Caco-2 (cell line): ENCODE results near the gene ZSWIM1. TPM values are rescaled to one million over a fixed set of nuclear protein-coding genes. Genes with fewer than 3 reads are reported as not detected.

Experiments
- BruUV-seq: library from RNA; stranded (reverse); fragments of 400-500 nt; replicated peaks from 2 replicates; lab custom pipeline; 2021; lab: Mats Ljungman, UMichigan
- CTCF ChIA-PET: fragments of 300-600 bp; sonication (Branson Sonifier 250); formaldehyde crosslinking; loops from one replicate; lab custom pipeline; 2022; ENCODE audit warnings: antibody characterized with exemption; lab: Charles Lee
- POLR2A ChIA-PET: fragments of 300-600 bp; sonication (Branson Sonifier 250); formaldehyde crosslinking; loops from one replicate; lab custom pipeline; 2022; ENCODE audit warnings: antibody characterized with exemption; lab: Charles Lee
- DNase-seq, 2 experiments: peaks; one replicate each; pipeline versions ENCODE4 v3.0.0 to v3.0.0-alpha.2; 2020 to 2022
- H3K27me3 ChIP-seq: replicated peaks from 2 replicates; pipeline ENCODE4 v1.6.0; 2011; ENCODE audit warnings: low read length; ENCODE audit not compliant: control insufficient read depth, insufficient read depth
- H3K36me3 ChIP-seq: 2 replicates; pipeline ENCODE4 v1.5.1; 2011; ENCODE audit warnings: low read length; ENCODE audit not compliant: control insufficient read depth, insufficient read depth
- H3K4me1 ChIP-seq: fragments of 250-450 bp; sonication (Bioruptor Pico); 2 replicates; pipeline ENCODE4 v1.5.1; 2020; ENCODE audit warnings: mild to moderate bottlenecking
- H3K4me3 ChIP-seq: 2 replicates; pipeline ENCODE4 v1.5.1; 2011; ENCODE audit warnings: low read depth, mild to moderate bottlenecking, control low read depth, low read length
- H3K9me3 ChIP-seq: fragments of 250-450 bp; sonication (Bioruptor Pico); 2 replicates; pipeline ENCODE4 v1.5.1; 2020; ENCODE audit warnings: mild to moderate bottlenecking, moderate library complexity
- H3K27ac Mint-ChIP-seq: one replicate; pipeline ENCODE4 v1.8.0; 2022; ENCODE audit warnings: mixed read lengths; ENCODE audit not compliant: unreplicated experiment
- H3K27me3 Mint-ChIP-seq: one replicate; pipeline ENCODE4 v1.8.0; 2022; ENCODE audit warnings: mixed read lengths; ENCODE audit not compliant: insufficient read depth, unreplicated experiment
- H3K36me3 Mint-ChIP-seq: one replicate; pipeline ENCODE4 v1.8.0; 2022; ENCODE audit warnings: mild to moderate bottlenecking, mixed read lengths; ENCODE audit not compliant: insufficient read depth, unreplicated experiment
- H3K4me1 Mint-ChIP-seq: one replicate; pipeline ENCODE4 v1.8.0; 2022; ENCODE audit warnings: low read depth, mixed read lengths; ENCODE audit not compliant: unreplicated experiment
- H3K4me3 Mint-ChIP-seq: one replicate; pipeline ENCODE4 v1.8.0; 2022; ENCODE audit warnings: mild to moderate bottlenecking, moderate library complexity, mixed read lengths; ENCODE audit not compliant: unreplicated experiment
- H3K9me3 Mint-ChIP-seq: one replicate; pipeline ENCODE4 v1.8.0; 2022; ENCODE audit warnings: mixed read lengths; ENCODE audit not compliant: unreplicated experiment
- intact Hi-C: fragments of 100-400 bp; cut with micrococcal nuclease; formaldehyde crosslinking; loops from one replicate; pipeline ENCODE4 v1.10.0; 2022; ENCODE audit not compliant: unreplicated experiment
- total RNA-seq: library from RNA; stranded (reverse); gene quantifications from 2 replicates; pipeline ENCODE4 v1.2.3, GENCODE V29; 2022
- TF ChIP-seq, protein P1 (sequence below), 2 experiments: fragments of 200-600 bp in 1 of 2; IDR thresholded peaks; 1 replicate in 1 of 2; 2 replicates in 1 of 2; pipeline versions ENCODE4 v1.5.1 to v1.8.0; 2011 to 2022; ENCODE audit warnings: antibody characterized with exemption in 1 of 2, control low read depth in 1 of 2, inconsistent platforms in 1 of 2, low read depth in 1 of 2, low read length in 1 of 2, mild to moderate bottlenecking in 1 of 2, moderate library complexity in 1 of 2; ENCODE audit not compliant: insufficient read depth in 1 of 2, severe bottlenecking in 1 of 2, unreplicated experiment in 1 of 2

Gene ZSWIM1
- total RNA-seq, 1 experiment from 2014 or later: 27.3 TPM

DNA sequence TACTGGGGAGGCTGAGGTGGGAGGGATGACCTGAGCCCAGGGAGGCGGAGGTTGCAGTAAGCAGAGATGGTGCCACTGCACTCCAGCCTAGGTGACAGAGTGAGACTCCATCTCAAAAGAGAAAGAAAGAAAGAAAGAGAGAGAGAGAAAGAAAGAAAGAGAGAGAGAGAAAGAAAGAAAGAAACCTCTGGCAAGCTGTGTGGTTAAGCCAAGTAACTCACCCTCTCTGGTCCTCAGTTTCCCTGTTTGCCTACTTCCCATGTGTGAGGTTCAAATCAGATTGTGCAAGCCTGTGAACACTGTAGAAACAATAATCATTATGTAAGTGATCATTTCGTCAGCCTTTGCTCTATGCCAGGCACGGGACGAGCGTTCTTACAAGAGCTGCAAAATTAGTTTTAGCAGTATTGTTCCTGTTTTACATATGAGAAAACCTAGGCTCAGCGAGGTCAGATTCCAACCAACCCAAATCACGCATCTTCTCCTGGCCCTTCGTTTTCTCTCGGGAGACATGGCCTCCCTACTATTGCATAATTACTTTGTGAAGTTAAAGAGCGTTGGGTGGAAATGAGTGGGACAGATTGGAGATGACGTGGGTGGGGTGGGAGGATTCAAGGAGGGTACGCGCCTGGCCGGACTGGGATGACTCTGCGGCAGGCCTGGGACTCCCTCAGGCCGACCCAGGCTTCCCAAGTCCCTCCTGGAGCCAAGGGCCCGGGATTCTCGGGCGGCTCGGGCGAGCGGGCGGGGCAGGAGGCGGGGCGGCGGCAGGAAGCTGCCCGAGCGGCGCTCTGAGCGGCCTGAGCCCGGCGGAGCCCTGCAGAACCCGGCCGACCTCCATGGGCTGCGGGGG lies 47.8 kb upstream of the ZSWIM1 start, which contains the start of gene SNX21:
SNX21 (plus strand) TSS at position 770 of the 853 bp plus-strand sequence. CDS start 121 bp downstream, outside the sequence.
- DNase-seq: peak; percentile 94 to 95
- no peaks in the 10 kb centered on the region for H3K9me3 ChIP-seq
- peaks cover 13% of the 10 kb centered on the region for H3K4me1 ChIP-seq
- Mint-ChIP-seq H3K4me1 (peaks cover 15% of the 10 kb centered on the region), H3K27me3 (no peaks in the 10 kb centered on the region), H3K27ac (peak within 1 kb of the TSS; percentile 53), H3K9me3 (no peaks in the 10 kb centered on the region), H3K4me3 (peak within 1 kb of the TSS; percentile 71), H3K36me3 (no peaks in the 10 kb centered on the region)
- POLR2A ChIA-PET: interaction anchor here (0.6 to 2.0 kb wide), 6 partner anchors 20 to 102 kb away, joined by 3 to 12 read pairs (median 6); partner anchors contain the start of genes ACOT8, PCIF1, ZSWIM1 and ZSWIM3
- intact Hi-C loops: loop anchor here (1.0 kb wide), 2 partner anchors 21 to 24 kb away; partner anchors contain the start of genes ACOT8, UBE2C and ZSWIM3
- BruUV-seq: TSS peak; percentile 37
- CTCF ChIA-PET: no interaction called here
- peak within 1 kb of the TSS; percentile 86 for H3K4me3 ChIP-seq
- TF ChIP-seq, protein P1, sequence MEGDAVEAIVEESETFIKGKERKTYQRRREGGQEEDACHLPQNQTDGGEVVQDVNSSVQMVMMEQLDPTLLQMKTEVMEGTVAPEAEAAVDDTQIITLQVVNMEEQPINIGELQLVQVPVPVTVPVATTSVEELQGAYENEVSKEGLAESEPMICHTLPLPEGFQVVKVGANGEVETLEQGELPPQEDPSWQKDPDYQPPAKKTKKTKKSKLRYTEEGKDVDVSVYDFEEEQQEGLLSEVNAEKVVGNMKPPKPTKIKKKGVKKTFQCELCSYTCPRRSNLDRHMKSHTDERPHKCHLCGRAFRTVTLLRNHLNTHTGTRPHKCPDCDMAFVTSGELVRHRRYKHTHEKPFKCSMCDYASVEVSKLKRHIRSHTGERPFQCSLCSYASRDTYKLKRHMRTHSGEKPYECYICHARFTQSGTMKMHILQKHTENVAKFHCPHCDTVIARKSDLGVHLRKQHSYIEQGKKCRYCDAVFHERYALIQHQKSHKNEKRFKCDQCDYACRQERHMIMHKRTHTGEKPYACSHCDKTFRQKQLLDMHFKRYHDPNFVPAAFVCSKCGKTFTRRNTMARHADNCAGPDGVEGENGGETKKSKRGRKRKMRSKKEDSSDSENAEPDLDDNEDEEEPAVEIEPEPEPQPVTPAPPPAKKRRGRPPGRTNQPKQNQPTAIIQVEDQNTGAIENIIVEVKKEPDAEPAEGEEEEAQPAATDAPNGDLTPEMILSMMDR (IDR thresholded peaks at IDR 0.05; ENCODE audit: insufficient read depth in 1 of 2, low read depth in 1 of 2, low read length in 1 of 2, severe bottlenecking in 1 of 2, unreplicated experiment in 1 of 2): no peak
- H3K36me3 ChIP-seq: no peaks in the 10 kb centered on the region
- H3K27me3 ChIP-seq: no peaks in the 10 kb centered on the region

DNA sequence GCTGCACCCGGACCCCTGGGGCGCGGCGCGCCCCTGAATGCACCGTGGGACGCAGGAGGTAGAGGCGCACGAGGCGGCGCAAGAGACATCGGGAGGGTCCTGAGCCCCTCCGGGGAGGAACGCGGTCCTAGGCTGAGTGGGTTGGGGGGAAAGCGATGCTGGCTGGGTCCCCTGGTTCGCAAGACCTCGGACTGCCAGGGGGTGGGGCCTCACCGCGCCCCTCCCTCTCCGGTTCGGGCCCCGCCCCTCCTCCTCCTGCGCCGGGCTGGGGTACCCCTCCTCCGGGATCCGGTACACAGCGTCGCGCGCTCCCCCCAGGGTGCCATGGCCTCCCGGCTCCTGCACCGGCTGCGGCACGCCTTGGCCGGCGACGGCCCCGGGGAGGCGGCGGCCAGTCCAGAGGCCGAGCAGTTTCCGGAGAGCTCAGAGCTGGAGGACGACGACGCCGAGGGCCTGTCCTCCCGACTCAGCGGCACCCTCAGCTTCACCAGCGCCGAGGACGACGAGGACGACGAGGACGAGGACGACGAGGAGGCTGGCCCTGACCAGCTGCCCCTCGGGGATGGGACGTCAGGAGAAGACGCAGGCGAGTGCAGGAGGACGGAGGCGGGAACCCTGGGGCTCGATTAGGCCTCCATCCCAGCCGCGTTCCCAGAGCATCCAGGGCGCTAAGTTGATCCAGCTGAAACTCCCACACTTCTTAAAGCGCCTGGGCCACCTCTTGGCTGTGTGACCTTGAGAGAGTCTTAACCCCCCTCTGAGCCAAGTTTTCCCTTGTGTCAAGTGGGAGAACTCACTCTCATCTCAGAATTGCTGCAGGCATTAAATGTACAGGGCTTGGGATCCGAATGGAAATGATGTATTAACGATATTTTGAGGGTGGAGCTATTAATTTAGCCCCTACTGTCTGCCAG lies 46.9 kb upstream of the ZSWIM1 start:
- POLR2A ChIA-PET: interaction anchor here (0.6 to 2.0 kb wide), 6 partner anchors 20 to 101 kb away, joined by 3 to 12 read pairs (median 6); partner anchors contain the start of genes ACOT8, PCIF1, ZSWIM1 and ZSWIM3
- Mint-ChIP-seq H3K36me3 (no peaks in the 10 kb centered on the region), H3K4me1 (peaks cover 15% of the 10 kb centered on the region), H3K4me3 (peak overlapping the region; percentile 71), H3K27ac (peak overlapping the region; percentile 53), H3K9me3 (no peaks in the 10 kb centered on the region), H3K27me3 (no peaks in the 10 kb centered on the region)
- no TSS peak for BruUV-seq
- intact Hi-C loops: loop anchor here (1.0 kb wide), 2 partner anchors 22 to 23 kb away; partner anchors contain the start of genes ACOT8, UBE2C and ZSWIM3
- Histone ChIP-seq H3K4me3 (peak overlapping the region; percentile 86), H3K9me3 (no peaks in the 10 kb centered on the region), H3K36me3 (no peaks in the 10 kb centered on the region), H3K27me3 (no peaks in the 10 kb centered on the region), H3K4me1 (peaks cover 13% of the 10 kb centered on the region)
- CTCF ChIA-PET: no interaction called here
- TF ChIP-seq, protein P1 (IDR thresholded peaks at IDR 0.05; ENCODE audit: insufficient read depth in 1 of 2, low read depth in 1 of 2, low read length in 1 of 2, severe bottlenecking in 1 of 2, unreplicated experiment in 1 of 2): no peak
- peak; percentile 77 to 83 for DNase-seq
